HUES64 (cell line): ENCODE data around the gene CCL4.

Source experiments
- H3K27ac ChIP-seq: 2 replicates; pipeline ENCODE4 v1.7.0; 2013; ENCODE audit warnings: low read depth, low read length, inconsistent platforms
- H3K27me3 ChIP-seq: 2 replicates; pipeline ENCODE4 v1.6.1; 2013; ENCODE audit warnings: mild to moderate bottlenecking, low read length; ENCODE audit not compliant: insufficient read depth
- H3K36me3 ChIP-seq: 2 replicates; pipeline ENCODE4 v1.6.1; 2013; ENCODE audit warnings: mild to moderate bottlenecking, low read length; ENCODE audit not compliant: insufficient read depth
- H3K4me1 ChIP-seq: 2 replicates; pipeline ENCODE4 v1.6.1; 2013; ENCODE audit warnings: mild to moderate bottlenecking, low read length, moderate library complexity; ENCODE audit not compliant: insufficient read depth
- H3K4me3 ChIP-seq: 2 replicates; pipeline ENCODE4 v1.5.1; 2013; ENCODE audit warnings: mild to moderate bottlenecking, low read length, moderate library complexity
- H3K9ac ChIP-seq: 2 replicates; pipeline ENCODE4 v1.6.1; 2013; ENCODE audit warnings: mild to moderate bottlenecking, low read depth, low read length
- H3K9me3 ChIP-seq: 2 replicates; pipeline ENCODE4 v1.6.1; 2013; ENCODE audit warnings: low read depth, low read length; ENCODE audit not compliant: insufficient read depth
- WGBS: fragments of 150-250, 120-280 bp; methylation state at CpG from one replicate; pipeline ENCODE4 v1.1.7; 2013; ENCODE audit warnings: missing lambda C conversion rate; 5-methylcytosine and 5-hydroxymethylcytosine counted together

The CCL4 gene

GRCh38 chr17:36132421-36132831, 28.8 kb downstream of the CCL4 start:
- Histone ChIP-seq H3K9me3 (no peaks in the 10 kb centered on the region), H3K4me3 (no peak overlapping the region), H3K27me3 (no peaks in the 10 kb centered on the region), H3K9ac (no peak overlapping the region), H3K27ac (no peak overlapping the region), H3K36me3 (no peaks in the 10 kb centered on the region), H3K4me1 (no peaks in the 10 kb centered on the region)
- WGBS: 83% methylated on average over 2 of the region's 2 CpGs

DNA sequence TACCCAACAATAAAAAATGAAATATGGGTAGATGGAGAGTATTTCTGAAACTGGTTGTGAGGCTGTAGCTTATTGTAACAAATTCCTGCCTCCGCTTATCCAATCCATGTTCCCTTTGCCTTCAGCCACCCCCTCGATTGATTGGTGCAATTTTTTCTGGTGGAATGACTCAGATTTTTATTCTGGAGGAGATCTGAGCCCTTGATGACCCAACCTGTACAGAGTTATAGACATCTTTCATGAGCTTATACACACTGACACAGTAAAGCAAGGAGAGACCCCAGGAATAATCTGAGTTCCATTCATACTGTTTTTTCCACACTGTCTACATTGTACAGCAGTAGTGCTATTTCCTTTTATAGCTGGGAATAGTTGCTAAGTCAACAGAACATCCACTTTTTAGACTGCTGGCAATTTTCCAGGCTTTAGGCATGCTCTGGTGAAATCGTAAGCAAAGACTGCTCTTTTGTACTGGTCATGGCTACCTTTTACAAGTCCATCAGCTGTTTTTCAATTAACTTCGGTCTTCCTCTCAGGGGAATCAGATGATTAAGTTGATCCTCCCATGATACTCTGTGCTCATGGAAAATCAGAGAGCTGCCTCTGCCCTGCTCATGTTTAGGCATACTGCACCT, 30.1 kb downstream of the CCL4 start:
- H3K36me3 ChIP-seq: no peaks in the 10 kb centered on the region

GRCh38 chr17:36135465-36135864, 31.8 kb downstream of the CCL4 start:
- no peak overlapping the region for H3K27ac ChIP-seq
- no peaks in the 10 kb centered on the region for H3K4me1 ChIP-seq
- 81% methylated on average over 4 of the region's 4 CpGs for WGBS

More for the DNA sequence above, 30.1 kb downstream of the CCL4 start:
- H3K27me3 ChIP-seq: no peaks in the 10 kb centered on the region
- no peak overlapping the region for H3K4me3 ChIP-seq
- H3K9ac ChIP-seq: no peak overlapping the region
- no peak overlapping the region for H3K27ac ChIP-seq
- H3K9me3 ChIP-seq: no peaks in the 10 kb centered on the region
- H3K4me1 ChIP-seq: no peaks in the 10 kb centered on the region
- WGBS: 84% methylated on average over 4 of the region's 4 CpGs

DNA sequence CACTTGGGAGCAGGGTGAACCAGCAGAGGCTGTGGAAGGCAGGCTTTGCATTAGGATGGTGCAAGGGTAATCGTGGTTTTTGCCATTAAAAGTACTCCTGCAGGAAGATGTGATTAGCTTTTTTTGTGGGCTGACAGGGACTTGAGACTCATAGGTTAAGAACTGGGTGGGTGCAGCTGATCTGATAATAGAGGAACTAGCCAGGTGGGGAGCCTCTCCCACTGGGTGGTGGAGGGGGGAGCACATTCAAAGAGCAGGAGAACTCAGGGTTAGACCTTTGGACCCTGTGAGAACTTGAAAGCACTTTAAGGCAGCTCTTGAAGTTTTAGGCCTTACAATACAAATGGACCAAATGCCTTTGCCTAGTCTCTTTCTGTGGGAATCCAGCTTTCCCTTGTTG, 32.4 kb downstream of the CCL4 start:
- Histone ChIP-seq H3K9me3 (no peaks in the 10 kb centered on the region), H3K4me1 (no peaks in the 10 kb centered on the region), H3K27ac (no peak overlapping the region), H3K27me3 (no peaks in the 10 kb centered on the region), H3K9ac (no peak overlapping the region), H3K36me3 (no peaks in the 10 kb centered on the region), H3K4me3 (no peak overlapping the region)
- 90% methylated on average over 1 of the region's 1 CpG for WGBS

More at GRCh38 chr17:36135465-36135864, 31.8 kb downstream of the CCL4 start:
- H3K9ac ChIP-seq: no peak overlapping the region
- no peaks in the 10 kb centered on the region for H3K27me3 ChIP-seq
- H3K9me3 ChIP-seq: no peaks in the 10 kb centered on the region
- no peaks in the 10 kb centered on the region for H3K36me3 ChIP-seq
- no peak overlapping the region for H3K4me3 ChIP-seq

DNA sequence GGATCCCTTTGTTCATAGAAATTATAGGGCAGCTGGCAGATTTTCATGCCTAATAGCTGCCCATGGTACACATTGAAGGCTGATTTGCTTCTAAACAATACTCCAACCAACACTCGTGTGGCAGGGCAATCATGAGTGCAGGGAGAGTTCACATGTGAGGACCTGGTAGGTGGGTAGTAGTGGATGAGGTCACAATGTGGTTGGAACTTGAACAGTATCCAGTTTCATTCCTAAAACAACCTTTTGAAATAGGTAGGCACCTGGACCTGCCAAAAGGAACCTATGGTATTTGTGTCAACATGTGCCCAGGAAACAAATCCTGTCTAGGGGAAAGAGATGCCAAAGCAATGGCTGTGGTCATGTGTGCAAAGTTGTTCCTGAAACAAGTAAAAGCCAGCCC, 32.8 kb downstream of the CCL4 start:
- Histone ChIP-seq H3K27ac (no peak overlapping the region), H3K27me3 (no peaks in the 10 kb centered on the region), H3K36me3 (no peaks in the 10 kb centered on the region), H3K9ac (no peak overlapping the region), H3K9me3 (no peaks in the 10 kb centered on the region), H3K4me3 (no peak overlapping the region), H3K4me1 (no peaks in the 10 kb centered on the region)
- 100% methylated on average over 1 of the region's 1 CpG for WGBS

DNA sequence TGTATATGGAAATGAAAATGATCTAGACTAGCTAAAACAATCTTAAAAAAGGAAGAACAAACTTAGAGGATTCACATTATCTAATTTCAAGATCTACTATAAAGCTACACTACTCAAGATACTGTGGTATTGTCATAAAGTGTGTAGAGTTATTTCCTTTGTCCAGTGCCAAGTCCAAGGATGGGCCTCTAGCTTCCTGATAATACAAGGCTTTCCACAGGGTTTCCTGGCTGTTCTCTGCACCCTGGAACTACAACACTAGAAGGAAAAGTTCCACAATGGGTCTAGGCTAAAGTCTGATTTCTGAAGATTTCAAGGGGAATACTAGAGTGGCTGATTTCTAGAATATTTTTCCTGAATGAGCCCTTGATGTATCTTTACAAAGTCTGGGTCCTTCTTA, 38.6 kb downstream of the CCL4 start:
- H3K27ac ChIP-seq: no peak overlapping the region
- H3K9ac ChIP-seq: no peak overlapping the region
- no peaks in the 10 kb centered on the region for H3K27me3 ChIP-seq
- no peaks in the 10 kb centered on the region for H3K36me3 ChIP-seq
- H3K4me1 ChIP-seq: no peaks in the 10 kb centered on the region
- no peak overlapping the region for H3K4me3 ChIP-seq
- no peaks in the 10 kb centered on the region for H3K9me3 ChIP-seq

GRCh38 chr17:36142806-36143205, 39.2 kb downstream of the CCL4 start:
- Histone ChIP-seq H3K4me3 (no peak overlapping the region), H3K27ac (no peak overlapping the region), H3K9ac (no peak overlapping the region), H3K4me1 (no peaks in the 10 kb centered on the region), H3K36me3 (no peaks in the 10 kb centered on the region), H3K27me3 (no peaks in the 10 kb centered on the region), H3K9me3 (no peaks in the 10 kb centered on the region)
- 94% methylated on average over 8 of the region's 8 CpGs for WGBS

GRCh38 chr17:36144014-36144413, 40.4 kb downstream of the CCL4 start:
- no peaks in the 10 kb centered on the region for H3K36me3 ChIP-seq
- 97% methylated on average over 1 of the region's 2 CpGs for WGBS
- no peak overlapping the region for H3K4me3 ChIP-seq

GRCh38 chr17:36144981-36145729, 41.5 kb downstream of the CCL4 start:
- Histone ChIP-seq H3K27ac (no peak overlapping the region), H3K9ac (no peak overlapping the region), H3K9me3 (no peaks in the 10 kb centered on the region), H3K27me3 (no peaks in the 10 kb centered on the region), H3K36me3 (no peaks in the 10 kb centered on the region), H3K4me3 (no peak overlapping the region), H3K4me1 (no peaks in the 10 kb centered on the region)
- 98% methylated on average over 5 of the region's 5 CpGs for WGBS

More at GRCh38 chr17:36144014-36144413, 40.4 kb downstream of the CCL4 start:
- H3K9me3 ChIP-seq: no peaks in the 10 kb centered on the region
- no peak overlapping the region for H3K27ac ChIP-seq
- no peaks in the 10 kb centered on the region for H3K27me3 ChIP-seq
- H3K4me1 ChIP-seq: no peaks in the 10 kb centered on the region
- H3K9ac ChIP-seq: no peak overlapping the region

- 95% methylated on average over 3 of the region's 3 CpGs for WGBS
- Histone ChIP-seq H3K27me3 (no peaks in the 10 kb centered on the region), H3K36me3 (no peaks in the 10 kb centered on the region), H3K4me1 (no peaks in the 10 kb centered on the region), H3K9me3 (no peaks in the 10 kb centered on the region), H3K9ac (no peak overlapping the region), H3K27ac (no peak overlapping the region), H3K4me3 (no peak overlapping the region)
These were observed 44.0 kb downstream of the CCL4 start for GRCh38 chr17:36147601-36148000.

- 41% methylated on average over 5 of the region's 6 CpGs for WGBS
- no peak overlapping the region for H3K27ac ChIP-seq
- H3K36me3 ChIP-seq: no peaks in the 10 kb centered on the region
These were observed 45.1 kb downstream of the CCL4 start for GRCh38 chr17:36148559-36149295.

More at GRCh38 chr17:36148559-36149295, 45.1 kb downstream of the CCL4 start:
- Histone ChIP-seq H3K4me3 (no peak overlapping the region), H3K9me3 (no peaks in the 10 kb centered on the region), H3K4me1 (no peaks in the 10 kb centered on the region), H3K9ac (no peak overlapping the region), H3K27me3 (no peaks in the 10 kb centered on the region)
